Measurements from ENCODE around the gene COX4I2.
"Not testable (repeated sequence)": the region's sequence is repeated elsewhere in the genome, so short reads cannot be mapped to it uniquely, and the experiment has no call there.

Gene COX4I2

DNA sequence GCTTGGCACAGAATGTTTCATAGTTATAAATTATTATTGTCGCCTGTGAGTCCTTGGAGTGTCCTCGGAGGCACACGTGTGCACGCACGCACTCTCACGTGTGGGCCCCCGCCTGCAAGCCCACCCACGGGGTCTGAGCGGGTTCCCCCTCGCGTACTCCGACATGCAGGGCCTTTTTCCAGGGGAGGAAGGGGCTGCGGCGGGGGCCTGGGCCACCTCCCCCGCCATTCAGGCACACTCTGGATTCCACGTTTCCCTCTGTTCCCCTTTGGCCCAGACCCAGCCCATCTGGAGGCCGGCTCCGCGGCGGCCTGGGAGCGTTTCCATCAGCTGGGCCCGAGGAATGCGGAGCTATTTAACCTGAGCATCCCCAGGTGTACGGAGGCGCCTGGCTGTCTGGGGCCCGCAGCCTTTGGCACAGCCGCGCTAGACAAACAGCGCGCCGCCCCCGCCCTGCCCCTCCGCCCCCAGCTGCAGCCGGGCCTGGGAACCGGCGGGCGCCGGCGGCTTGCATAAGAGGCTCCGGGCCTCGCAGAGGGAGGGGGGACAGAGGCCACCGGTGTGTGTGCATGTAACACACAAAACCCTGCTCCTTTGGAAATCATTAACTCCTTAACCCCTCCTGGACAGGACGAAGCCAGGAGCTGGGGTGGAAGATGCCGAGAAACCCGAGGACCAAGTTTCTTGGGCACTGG lies 29.3 kb upstream of the COX4I2 start:
- DNase-seq: peak; percentile 99

- DNase-seq: not testable (repeated sequence)
These were observed 25.5 kb upstream of the COX4I2 start for GRCh38 chr20:31612271-31612640.

- no peak for DNase-seq
These were observed 22.3 kb upstream of the COX4I2 start for GRCh38 chr20:31615416-31615815.

GRCh38 chr20:31617432-31618104 lies 20.1 kb upstream of the COX4I2 start:
- no peak for DNase-seq

DNA sequence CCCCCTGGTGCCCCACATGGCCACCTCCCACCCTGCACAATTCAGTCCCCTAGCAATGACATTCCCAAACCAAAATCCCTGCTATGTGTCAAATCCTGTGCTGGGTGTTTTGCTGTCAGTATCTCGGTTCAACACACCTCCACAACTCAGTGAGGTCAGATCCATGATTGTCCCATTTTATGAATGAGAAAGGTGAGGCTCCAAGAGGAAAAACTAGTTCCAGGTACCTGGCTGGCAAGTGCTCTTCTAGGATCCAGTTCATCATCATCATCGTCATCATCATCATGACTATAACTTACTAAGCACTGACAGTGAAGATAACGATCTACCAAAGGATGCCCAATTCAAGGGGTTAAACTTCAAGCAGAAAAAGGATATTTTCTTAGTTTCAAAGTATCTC lies 17.5 kb upstream of the COX4I2 start:
- no peak for DNase-seq

DNA sequence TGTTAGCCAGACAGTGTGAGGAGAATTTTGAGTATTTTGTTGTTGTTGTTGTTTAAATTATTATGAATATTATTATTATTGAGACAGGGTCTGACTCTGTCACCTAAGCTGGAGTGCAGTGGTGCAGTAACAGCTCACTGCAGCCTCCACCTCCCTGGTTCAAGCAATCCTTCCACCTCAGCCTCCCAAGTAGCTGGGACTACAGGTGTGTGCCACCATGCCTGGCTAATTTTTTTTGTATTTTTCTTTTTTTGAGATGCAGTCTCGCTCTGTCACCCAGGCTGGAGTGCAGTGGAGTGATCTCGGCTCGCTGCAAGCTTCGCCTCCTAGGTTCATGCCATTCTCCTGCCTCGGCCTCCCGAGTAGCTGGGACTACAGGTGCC lies 14.6 kb upstream of the COX4I2 start:
- DNase-seq: not testable (repeated sequence)

- DNase-seq: not testable (repeated sequence)
These were observed 11.2 kb upstream of the COX4I2 start for GRCh38 chr20:31626534-31626933.

GRCh38 chr20:31628057-31628456 lies 9.7 kb upstream of the COX4I2 start:
- not testable (repeated sequence) for DNase-seq

GRCh38 chr20:31630187-31630790 lies 7.4 kb upstream of the COX4I2 start:
- DNase-seq: no peak

GRCh38 chr20:31632548-31633338 lies 5.0 kb upstream of the COX4I2 start:
- no peak for DNase-seq

DNA sequence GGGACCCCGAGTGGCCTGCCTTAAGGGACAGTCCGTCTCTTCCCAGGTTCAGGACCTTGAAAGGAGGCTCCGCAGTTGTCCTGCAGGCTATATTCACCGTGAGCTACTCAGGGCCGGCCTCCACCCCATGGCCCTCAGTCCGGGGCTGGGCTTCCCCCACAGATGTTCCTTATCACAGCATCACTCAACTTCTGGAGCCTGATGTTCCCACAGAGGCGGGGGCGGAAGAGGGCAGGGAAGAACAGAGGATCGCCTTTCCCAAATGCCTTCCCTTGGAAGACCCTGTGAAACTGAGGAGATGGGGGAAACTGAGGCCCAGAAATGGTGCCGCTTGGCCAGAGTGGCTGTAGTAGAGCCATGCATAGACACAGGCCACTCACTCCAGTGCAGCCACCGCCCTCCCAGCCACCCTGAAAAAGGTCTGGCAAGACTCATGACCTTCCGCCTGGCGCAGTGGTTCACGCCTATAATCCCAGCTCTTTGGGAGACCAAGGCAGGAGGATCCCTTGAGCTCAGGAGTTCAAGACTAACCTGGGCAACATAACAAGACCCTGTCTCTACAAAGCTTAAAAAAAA lies 4.3 kb upstream of the COX4I2 start:
- DNase-seq: no peak

DNA sequence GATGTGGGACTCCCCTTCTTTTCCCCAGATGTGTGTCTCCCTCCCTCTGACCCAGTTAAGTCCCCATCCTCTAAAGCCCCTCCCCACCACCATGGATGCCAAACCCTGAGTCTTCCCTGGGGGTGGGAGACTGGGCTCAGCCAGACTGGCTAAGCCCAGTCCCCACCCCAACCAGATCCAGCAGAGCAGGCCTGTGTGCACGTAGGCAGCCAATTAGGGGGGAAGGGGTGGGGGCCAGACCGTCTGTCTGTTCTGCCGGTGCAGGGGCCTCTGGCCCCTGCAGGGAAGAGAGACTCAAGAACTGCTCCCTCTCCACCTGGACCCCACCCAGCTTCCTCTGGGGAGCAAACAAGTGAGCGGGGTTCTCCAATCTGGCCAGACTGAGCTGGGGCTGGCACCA lies 605 bp downstream of the COX4I2 start:
- no peak for DNase-seq

DNA sequence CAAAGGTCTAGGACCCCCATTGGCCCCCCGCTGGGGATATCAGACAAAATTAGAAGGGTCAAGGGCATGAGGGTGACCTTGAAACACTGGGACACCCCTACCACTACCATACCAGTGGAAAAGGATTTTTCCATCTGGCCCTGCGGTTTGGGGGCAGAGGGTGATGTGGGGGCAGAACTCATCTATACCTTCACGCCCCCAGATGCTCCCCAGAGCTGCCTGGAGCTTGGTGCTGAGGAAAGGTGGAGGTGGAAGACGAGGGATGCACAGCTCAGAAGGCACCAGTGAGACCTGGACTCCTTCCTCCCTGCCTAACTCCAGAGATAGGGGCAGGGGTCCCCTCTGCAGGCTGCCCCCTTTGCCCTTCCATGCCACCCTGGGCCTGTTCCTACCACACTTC lies 1.1 kb downstream of the COX4I2 start:
- no peak for DNase-seq

- no peak for DNase-seq
These were observed 2.5 kb downstream of the COX4I2 start for GRCh38 chr20:31640259-31640658.

- no peak for DNase-seq
These were observed 3.7 kb downstream of the COX4I2 start for GRCh38 chr20:31641391-31641790.

- no peak for DNase-seq
These were observed 5.1 kb downstream of the COX4I2 start for GRCh38 chr20:31642837-31643236.

DNA sequence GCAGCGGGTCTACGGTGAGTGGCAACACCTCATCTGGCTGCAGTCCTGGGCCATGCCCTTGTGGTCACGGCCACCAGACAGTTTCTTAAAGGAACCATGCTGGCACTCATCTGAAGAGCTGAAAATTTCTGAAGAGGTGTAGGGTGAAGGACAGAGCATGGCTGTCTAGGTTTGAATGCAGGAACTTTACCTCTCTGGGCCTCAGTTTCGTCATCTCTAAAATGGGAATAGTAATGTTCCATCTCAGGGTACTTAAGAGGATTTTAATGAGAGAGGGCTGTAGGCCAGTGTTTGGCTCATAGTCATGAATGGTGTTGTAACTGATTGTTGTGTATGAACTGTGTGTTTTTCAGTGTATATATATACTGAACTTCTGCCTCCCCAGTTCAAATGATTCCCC lies 5.8 kb downstream of the COX4I2 start:
- DNase-seq: no peak

GRCh38 chr20:31644701-31645100 lies 7.0 kb downstream of the COX4I2 start:
- no peak for DNase-seq

DNA sequence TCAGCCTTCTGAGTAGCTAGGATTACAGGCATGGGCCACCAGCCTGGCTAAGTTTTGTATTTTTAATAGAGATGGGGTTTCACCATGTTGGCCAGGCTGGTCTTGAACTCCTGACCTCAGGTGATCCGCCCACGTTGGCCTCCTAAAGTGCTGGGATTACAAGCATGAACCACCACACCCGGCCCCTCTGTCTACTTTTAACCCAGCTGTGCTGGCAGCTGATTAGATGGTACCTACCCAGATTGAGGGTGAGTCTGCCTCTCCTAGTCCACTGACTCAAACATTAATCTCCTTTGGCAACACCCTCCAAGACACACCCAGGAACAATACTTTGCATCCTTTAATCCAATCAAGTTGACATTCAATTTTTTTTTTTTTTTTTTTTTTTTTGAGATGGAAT lies 10.4 kb downstream of the COX4I2 start:
- DNase-seq: not testable (repeated sequence)

- no peak for DNase-seq
These were observed 15.2 kb downstream of the COX4I2 start for GRCh38 chr20:31652917-31653396.

DNA sequence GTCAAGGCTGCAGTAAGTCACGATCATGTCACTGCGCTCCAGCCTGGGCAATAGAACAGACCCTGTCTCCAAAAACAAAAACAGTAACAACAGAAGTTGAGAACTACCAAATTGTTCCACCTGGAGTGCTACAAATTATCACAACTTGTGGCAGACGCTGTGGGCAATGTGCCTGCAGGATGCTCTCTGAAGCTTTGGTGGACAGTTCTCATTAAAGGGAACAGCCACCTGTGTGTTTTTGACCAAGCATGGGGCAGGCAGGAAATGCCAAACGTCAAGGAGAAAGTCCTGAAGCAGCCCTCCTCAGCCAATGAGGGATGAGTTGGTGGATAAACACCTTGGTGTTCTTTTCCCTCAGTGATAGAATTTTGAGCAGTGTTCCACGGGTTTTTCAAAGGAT lies 15.8 kb downstream of the COX4I2 start:
- no peak for DNase-seq

- DNase-seq: no peak
These were observed 16.8 kb downstream of the COX4I2 start for GRCh38 chr20:31654534-31654933.

All from DMS53 (cell line).